Stimulated activated CD8-positive, alpha-beta memory T cell treated with anti-CD3 and anti-CD28 coated beads, Interleukin-7, amount 100 ng/mL, for 24 hours (primary cell): ENCODE data around the gene MRFAP1L1.
A peak's percentile ranks its signal among the peaks of the same experiment; 100 is the strongest.
"Not testable (repeated sequence)": the region's sequence is repeated elsewhere in the genome, so short reads cannot be mapped to it uniquely, and the experiment has no call there.

Experiments used
- DNase-seq: peaks from one replicate; pipeline ENCODE4 v3.0.0-alpha.2; 2020; ENCODE audit warnings: low read depth

Gene MRFAP1L1

DNA sequence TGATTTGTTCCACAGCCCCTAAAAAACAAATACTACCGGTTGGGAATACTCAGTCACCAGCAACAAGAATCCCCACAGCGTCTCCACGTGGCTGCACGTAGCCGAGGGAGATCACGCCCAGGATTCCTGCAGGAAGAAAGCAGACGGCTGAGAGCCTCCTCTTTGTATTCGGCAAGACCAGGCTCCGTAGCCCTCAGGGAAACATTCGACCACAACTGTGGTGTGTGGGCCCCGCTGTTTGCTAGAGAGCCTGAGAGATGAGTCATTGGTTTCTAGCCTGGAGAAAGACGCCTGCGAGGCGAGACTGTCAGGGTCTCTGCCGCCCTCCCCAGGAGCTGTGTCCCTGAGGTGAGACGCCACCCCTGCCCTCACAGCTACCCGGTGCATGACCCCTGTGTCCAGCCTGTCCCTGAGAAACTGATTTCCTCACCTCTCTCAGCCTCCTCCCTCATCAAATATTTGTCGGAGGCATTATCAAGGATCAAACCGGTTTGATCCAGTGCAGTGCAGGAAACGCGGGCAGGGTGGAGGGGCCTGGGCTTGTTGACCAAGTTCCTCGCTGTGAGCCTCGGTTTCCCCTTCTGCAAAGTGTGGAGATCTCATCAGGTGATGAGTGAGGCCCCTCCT lies 20.7 kb downstream of the MRFAP1L1 start:
- DNase-seq: peak; percentile 56

DNA sequence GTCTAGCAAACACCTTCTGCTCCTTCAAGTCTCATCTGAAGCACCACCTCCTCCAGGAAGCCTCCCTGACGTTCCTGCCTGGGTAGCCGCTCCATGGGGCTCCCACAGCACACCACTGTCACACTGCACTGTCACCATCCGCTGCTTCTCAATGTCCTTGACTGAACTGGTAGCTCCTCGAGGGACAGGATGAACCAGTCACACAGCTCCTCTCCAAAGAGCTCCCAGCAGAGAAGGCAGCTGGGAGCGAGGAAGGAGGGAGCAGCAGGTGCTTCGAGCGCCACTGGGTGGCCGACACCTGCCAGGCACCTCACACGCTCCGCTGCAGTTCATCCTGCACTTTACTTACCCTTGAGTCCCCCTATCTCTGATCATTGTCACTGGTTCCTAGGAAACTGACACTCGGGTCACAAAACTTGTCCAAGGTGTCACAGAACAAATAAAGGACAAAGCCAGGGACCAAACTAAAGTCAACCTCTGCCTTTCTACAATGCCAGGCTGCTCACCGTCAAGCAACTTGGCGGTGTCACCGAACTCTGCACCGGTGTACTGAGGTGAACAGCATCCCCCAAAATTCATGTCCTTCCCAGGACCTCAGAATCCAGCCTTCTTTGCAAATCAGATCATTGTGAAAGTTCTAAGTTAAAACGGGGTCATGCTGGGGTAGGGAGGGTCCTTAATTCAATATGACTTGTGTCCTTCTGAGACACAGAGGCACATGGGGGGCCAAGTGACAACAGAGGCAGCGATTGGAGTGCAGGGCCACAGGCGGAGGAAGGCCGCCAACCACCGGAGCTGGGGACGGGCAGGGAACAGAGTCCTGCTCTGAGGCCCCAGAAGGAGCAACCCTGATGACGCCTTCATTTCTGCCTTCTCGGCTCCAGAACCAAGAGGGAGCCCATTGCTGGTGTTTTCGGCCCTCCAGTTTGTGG lies 21.5 kb downstream of the MRFAP1L1 start:
- DNase-seq: no peak

DNA sequence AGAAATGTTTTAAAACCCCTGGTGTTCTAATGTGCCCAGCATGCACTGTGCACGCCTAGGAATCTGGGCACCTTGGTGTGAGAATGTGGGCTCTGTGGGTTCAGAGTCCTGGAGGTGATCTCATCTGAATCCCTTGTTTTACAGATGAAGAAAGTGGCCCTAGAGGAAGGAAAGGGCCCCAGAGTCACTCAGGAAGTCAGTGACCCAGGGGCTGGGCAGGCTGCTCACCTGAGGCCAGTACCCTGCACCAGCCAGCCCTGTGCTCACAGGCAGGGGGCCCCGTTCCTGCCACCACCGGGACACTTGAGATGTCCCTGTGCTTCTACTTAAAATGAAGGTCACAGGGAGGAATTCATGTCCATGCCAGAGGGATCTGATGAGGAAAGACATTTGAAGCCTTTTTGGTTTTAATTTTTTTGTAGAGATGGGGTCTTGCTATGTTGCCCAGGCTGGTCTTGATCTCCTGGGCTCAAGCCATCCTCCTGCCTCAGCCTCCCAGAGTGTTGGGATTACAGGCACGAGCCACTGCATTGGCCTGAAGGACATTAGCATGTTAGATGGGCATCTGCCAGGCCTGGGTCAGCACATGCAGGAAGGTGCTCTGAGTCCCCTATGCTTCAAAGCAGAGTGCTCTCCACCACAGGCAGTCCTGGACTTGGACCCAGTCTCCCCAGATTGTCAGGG lies 23.4 kb downstream of the MRFAP1L1 start:
- DNase-seq: no peak

DNA sequence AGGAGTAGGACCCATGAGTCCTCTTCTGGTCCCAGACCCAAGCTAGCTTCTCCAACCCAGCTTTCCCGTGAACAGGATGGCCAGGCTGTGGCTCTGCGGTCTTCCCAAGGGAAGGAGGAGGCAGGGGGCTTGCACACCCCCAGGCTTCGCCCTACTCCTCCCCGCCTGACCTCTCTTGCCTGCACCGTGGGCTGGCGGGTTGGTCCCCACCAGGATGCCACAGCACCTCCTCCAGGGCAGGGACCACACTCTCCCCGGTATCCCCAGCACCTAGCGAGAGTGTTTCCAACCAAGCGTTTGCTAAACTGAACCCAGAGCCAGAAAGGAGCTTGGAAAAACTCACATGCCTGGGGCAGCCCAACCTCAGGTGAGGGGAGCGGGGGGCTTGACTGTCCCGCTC lies 25.0 kb downstream of the MRFAP1L1 start:
- DNase-seq: no peak

DNA sequence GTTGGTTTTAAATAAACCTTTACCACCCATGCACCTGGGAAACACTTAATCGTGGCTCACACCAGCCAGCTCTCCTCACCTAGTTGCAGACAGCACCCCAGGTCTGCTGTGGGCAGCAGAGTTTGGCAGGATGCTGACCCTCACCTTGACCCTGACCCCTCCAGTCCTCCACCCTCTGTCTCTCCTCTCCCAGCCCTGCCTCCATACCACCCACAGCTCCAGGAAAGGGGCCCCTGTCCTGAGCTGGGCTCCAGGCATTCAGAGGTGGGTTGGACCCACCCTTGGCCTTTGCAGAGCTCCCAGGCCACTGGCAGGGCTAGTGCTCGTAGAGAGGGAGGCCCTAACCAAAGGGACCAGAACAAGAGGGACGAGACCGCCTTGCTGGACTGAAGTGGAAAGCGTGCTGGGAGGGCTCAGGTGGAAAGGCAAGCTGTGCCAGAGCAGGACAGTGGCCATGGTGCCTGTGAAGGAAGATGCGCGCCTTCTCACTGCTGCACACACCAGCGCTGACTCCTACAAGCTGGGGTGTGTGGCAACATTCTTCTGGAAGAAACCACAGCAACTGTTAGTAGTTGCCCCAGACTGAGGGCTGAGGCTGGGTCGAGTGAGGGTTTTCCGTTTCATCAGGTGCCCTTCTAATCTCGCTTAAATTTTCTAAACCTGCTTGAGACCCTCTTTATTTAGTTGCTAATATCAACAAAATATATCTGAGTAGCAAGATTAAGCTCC lies 26.6 kb downstream of the MRFAP1L1 start:
- no peak for DNase-seq

DNA sequence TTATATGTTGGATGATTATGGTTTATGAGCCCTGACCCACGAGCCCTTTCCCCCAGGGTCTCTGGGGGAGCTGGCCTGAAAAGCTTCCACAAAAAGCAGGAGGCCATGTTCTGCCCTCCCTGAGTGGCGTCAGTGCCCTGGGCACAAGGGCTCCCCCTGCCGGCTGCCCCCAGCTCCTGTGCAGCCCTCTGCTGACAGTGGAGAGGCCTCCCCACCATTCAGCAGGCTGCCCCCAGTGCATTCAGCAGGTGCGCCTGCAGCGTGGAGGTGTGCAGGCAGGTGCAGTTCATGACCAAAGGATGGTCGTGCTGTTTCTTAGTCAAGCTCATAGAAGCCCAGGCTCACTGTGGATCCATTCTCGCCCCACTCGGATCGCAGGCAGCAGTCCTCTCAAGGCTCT lies 28.5 kb downstream of the MRFAP1L1 start:
- DNase-seq: no peak

DNA sequence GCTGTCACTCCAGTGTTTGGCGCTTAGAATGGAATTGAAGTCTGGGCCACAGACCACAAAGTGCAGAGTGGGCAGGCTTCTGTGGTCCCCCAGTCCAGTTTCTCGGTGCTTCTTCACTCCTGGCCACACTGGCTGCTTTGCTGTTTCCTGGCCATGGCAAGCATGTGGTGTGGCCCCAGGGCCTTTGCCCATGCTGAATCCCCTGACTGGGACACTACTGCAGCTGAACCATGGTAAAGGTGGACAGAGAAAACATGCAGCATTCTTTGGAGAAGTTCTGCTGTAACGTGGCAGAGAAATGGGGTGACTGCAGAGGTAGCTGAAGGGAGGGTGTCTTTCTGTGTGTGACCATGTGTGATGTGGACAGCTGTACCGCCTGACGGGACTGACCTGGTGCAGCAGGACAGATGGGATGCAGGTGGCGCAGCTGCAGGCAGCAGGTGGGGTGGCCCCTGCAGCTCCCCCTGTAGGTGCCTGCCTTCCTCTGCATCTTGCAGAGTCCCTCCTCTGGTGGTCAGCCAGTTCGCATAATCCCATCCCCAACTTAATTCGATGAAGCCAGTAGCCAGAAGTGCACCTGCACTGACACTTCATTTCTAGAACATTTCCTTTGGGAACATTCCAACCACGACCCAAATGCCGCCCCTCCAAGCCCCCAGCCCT lies 29.2 kb downstream of the MRFAP1L1 start:
- DNase-seq: no peak

DNA sequence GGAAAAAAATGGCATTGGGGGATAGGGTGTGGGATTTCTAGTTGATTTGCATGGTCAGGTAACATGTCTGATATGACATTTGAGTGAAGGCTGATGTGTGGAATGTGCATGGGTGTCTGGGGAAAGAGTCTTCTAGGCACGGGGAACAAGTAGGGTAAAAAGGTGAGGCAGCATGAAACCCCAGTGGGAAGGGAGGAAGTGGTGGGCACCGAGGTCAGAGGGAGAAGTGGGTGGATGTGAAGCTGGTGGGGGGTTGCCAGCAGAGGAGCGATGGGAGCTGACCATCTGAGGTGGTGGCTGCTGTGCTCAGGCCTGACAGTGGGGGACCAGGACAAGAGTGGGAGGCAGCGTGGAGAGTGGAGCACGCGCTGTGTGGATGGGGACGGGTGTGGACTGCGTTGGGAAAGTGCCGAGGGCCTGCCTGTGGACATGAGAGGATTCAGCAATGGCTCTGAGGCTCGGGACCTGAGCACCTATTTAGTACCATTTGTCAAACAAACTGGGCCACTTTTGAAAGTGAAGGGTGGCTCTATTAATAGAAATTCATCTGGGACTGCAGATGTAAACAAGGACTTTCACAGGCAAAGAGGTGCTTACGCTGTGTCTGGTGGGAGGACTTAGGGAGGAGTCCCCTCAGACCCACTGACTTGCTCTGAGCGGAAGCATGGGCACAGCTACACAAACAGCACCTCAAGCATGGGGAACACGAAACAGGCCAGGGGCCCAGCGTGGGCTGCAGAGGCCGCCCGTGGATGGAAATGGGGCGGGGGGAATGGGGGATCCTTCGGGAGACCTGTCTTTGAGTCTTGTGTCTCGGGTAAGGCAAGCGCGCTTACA lies 32.7 kb downstream of the MRFAP1L1 start:
- DNase-seq: no peak

DNA sequence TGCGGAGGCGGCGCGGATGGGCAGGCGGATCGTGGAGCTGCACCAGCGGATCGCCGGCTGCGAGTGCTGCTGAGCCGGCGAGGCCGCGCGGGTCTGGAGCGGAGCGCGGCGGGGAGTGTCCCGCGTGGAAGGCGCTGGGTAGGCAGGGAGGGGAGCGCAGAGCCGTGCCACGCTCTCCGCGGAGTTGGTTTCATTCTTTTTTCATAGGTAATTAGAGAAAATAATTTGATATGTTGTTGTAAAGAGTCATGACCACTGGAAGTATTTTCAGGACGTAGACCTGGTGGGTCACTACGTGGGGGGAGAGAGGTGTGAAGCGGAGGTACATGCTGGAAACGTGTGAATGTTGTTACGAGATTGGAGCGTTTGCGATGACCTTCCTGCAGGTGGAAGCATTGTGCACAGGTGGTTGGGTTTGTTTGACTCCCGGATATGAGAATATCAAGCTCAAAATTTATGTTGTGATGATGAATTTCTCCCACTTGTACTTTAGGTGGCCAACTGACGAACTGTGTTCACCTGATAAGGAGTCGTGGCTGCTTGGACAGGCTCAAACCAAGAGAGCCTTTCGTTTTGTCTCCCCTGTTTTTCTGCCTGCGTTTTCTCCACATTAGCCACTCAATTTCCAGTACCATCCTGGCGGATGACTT lies 35.0 kb downstream of the MRFAP1L1 start:
- no peak for DNase-seq

DNA sequence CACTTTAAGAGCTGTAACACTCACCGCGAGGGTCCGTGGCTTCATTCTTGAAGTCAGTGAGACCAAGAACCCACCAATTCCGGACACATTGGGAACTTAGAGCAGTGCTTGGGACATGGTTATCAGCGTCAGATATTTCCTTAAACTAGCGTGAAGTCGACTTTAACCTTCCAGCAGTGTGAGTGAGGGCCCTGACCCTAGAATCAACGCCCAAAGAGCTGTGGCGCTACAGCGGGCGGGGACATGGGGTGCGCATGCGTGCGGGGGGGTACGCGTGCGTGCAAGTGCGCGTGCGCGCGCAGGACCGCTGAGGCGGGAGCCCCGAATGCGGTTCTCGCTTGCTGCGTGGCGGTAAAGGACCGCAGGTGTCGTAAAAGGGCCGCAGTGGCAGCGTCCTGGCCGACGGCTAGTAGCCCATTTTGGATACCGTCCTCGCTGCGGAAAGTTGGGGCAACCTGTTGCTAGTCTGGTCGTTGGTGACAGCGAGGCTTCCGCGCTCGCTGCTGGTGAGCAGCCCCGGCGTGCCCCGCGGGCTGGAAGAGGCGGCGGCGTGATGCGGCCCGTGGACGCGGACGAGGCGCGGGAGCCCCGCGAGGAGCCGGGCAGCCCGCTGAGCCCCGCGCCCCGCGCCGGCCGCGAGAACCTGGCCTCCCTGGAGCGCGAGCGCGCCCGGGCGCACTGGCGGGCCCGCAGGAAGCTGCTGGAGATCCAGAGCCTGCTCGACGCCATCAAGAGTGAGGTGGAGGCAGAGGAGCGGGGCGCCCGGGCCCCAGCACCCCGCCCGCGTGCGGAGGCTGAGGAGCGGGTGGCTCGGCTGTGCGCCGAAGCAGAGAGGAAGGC lies 35.8 kb downstream of the MRFAP1L1 start:
- DNase-seq: peak; percentile 85

DNA sequence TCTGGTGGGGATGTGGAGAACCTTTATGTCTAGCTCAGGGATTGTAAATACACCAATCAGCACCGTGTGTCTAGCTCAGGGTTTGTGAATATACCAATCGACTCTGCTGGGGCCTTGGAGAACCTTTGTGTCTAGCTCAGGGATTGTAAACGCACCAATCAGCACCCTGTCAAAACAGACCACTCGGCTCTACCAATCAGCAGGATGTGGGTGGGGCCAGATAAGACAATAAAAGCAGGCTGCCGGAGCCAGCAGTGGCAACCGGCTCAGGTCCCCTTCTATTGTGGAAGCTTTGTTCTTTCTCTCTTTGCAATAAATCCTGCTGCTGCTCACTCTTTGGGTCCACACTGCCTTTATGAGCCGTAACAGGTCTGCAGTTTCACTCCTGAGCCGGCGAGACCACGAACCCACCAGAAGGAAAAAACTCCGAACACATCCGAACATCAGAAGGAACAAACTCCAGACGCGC lies 36.4 kb downstream of the MRFAP1L1 start:
- DNase-seq: not testable (repeated sequence)

DNA sequence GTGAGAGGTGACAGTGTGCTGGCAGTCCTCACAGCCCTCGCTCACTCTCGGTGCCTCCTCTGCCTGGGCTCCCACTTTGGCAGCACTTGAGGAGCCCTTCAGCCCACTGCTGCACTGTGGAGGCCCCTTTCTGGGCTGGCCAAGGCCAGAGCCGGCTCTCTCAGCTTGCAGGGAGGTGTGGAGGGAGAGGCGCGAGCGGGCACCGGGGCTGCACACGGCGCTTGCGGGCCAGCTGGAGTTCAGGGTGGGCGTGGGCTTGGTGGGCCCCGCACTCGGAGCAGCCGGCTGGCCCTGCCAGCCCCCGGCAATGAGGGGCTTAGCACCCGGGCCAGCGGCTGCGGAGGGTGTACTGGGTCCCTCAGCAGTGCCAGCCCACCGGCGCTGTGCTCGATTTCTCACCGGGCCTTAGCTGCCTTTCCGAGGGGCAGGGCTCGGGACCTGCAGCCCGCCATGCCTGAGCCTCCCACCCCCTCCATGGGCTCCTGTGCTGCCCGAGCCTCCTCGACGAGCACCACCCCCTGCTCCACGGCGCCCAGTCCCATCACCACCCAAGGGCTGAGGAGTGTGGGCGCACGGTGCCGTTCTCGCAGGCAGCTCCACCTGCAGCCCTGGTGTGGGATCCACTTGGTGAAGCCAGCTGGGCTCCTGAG lies 37.0 kb downstream of the MRFAP1L1 start:
- not testable (repeated sequence) for DNase-seq

DNA sequence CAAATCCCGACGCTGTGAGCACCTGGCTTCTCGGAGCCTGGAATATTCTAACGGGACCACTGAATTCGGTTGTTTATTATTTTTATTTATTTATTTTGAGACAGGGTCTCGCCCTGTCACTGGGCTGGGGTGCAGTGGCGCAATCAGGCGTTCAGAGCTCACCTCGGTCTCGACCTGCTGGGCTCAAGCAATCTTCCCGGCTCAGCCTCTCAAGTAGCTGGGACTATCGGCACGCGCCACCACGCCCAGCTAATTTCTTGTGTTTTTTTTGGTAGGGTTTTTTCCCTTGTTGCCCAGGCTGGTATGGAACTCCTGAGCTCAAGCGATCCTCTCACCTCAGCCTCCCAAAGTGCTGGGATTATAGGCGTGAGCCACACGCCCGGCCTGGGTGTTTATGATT lies 37.5 kb downstream of the MRFAP1L1 start:
- no peak for DNase-seq

DNA sequence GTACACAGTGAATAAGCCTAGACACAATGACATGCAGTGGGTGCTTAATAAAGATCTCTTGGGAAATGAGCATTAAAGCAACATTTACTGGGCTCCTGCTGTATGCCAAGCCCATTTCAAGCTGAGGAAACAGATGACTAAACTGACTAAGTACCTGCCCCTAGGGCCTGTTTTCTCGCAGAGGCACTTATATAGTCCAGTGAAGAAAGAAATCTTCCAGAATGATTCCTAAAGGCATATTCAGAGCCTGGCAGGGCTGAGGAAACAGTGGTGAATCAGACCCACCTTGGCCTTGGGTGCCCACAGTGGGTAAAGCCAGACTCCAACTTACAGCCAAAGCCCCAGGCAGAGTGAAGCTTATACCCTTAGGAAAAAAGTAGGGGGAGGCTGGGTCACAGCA lies 38.0 kb downstream of the MRFAP1L1 start:
- DNase-seq: no peak

DNA sequence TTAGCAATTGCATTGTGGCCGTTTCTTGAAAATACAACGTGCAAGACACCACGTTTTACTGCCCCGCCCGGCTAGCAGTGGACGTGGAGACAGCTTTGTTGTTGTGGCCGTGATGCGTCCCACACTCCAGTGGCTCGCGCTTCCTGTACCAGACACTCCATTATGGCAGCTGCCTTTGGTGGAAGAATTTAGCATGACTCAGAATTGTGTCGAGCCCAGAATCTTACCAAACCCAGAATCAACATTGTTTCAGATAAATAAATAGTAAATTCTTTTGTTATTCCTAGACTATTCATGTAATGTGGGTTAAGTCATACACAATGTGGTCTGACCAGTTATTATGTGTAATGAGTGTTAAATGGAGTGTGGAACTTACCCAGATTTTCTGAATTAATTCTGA lies 41.3 kb downstream of the MRFAP1L1 start:
- no peak for DNase-seq

DNA sequence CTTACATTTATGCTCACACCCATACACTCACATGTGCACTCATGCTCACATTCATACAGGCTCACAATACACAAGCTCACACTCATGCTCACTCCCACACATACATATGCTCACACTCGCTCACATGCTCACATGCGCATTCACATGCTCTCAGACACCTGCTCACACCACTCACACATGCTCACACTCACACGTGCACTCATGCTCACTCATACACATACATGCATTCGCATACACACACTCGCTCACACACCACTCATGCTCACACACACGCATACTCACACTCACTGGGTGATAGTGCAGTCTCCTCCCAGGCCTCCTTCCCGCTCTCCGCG lies 44.4 kb downstream of the MRFAP1L1 start:
- DNase-seq: no peak

DNA sequence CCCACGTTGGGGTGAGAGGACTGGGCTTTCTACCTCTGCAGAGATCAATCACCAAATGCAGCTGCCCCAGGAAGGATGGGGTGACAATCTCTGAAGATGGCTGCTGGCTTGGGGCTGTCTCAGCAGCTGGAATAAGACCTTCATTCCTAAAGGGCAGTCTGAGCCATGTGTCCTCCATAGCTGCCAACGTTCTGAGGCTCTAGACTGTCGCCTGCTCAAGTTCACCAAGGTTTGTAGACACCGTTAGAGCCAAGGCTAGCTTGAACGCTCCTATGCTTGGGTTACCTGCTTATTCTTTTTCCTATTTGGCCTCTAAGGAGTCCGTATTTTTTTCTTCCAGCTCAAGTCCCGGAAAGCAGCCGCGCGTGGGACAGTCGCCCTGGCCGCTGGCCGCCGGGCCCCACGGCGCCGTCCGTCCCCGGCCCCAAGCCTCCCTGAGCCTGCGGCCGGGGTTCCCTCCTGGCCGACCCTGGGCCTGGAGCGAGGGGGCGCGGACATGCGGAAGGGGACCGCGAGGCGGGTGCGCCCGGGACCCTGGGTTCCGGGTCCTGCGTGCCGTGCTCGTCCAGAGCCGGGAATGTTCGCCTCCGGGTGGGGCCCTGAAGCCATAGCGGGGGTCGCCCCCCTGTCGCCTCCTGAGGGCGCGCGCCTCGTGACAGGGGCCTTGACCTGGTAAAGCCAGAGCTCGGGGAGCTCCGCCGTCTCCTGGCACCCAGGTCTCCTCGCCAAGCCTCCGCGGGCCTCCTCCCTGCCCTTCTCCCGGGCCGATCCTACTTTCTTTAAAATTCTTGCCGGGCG lies 45.9 kb downstream of the MRFAP1L1 start:
- DNase-seq: no peak

DNA sequence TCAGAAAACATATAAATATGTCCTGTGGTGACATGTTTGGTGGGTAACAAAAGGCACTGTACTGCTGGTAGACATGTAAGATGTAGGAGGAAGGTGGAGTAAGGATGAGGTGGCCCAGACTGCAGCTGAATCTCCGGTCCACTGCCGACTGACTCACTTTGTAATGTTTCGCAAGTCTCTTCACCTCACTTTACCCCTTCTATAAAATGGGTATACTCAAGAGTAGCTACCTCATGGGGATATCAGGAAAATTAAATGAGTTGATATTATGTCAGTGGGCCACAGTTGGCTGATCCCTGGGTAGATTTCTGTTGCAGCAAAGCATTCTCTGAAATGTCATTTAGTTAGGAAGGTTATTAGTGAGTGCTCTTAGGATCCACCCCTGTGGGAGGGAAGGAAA lies 47.1 kb downstream of the MRFAP1L1 start:
- DNase-seq: no peak
